ENCODE data around the gene LKAAEAR1. TPM values are rescaled to one million over a fixed set of nuclear protein-coding genes. Genes with fewer than 3 reads are reported as not detected.

LKAAEAR1 gene
- total and polyA plus RNA-seq, 2 of the 13 experiments (the other 11 are each of a cell fraction or from before 2014, with no cell fraction given), result not detected

- TF ChIP-seq, protein P1, sequence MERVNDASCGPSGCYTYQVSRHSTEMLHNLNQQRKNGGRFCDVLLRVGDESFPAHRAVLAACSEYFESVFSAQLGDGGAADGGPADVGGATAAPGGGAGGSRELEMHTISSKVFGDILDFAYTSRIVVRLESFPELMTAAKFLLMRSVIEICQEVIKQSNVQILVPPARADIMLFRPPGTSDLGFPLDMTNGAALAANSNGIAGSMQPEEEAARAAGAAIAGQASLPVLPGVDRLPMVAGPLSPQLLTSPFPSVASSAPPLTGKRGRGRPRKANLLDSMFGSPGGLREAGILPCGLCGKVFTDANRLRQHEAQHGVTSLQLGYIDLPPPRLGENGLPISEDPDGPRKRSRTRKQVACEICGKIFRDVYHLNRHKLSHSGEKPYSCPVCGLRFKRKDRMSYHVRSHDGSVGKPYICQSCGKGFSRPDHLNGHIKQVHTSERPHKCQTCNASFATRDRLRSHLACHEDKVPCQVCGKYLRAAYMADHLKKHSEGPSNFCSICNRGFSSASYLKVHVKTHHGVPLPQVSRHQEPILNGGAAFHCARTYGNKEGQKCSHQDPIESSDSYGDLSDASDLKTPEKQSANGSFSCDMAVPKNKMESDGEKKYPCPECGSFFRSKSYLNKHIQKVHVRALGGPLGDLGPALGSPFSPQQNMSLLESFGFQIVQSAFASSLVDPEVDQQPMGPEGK (CRISPR knock-in tag; IDR thresholded peaks at IDR 0.05), result peak; percentile 90
- TF ChIP-seq MEF2D (CRISPR knock-in tag; IDR thresholded peaks at IDR 0.05) (peak; percentile 92; the same call in 1 of the 2 replicates), KLF6 (CRISPR knock-in tag; IDR thresholded peaks at IDR 0.05) (no peak), LRRFIP1 (CRISPR knock-in tag; conservative IDR thresholded peaks at IDR 0.05) (no peak), GLI4 (CRISPR knock-in tag; IDR thresholded peaks at IDR 0.05; ENCODE audit: borderline replicate concordance) (no peak), JDP2 (CRISPR knock-in tag; IDR thresholded peaks at IDR 0.05; ENCODE audit: borderline replicate concordance) (no peak), ISL2 (CRISPR knock-in tag; IDR thresholded peaks at IDR 0.05) (no peak; the same call in 1 of the 2 replicates), ZNF253 (CRISPR knock-in tag; IDR thresholded peaks at IDR 0.05; ENCODE audit: borderline replicate concordance) (no peak), ZNF644 (CRISPR knock-in tag; IDR thresholded peaks at IDR 0.05; ENCODE audit: low read depth) (no peak), ATF2 (CRISPR knock-in tag; IDR thresholded peaks at IDR 0.05) (no peak), MBNL3 (CRISPR knock-in tag; conservative IDR thresholded peaks at IDR 0.05) (no peak), LCORL (IDR thresholded peaks at IDR 0.05) (no peak), LCORL (CRISPR knock-in tag; IDR thresholded peaks at IDR 0.05) (peak; percentile 88), MED8 (CRISPR knock-in tag; IDR thresholded peaks at IDR 0.05; ENCODE audit: insufficient replicate concordance) (peak; percentile 18), ZSCAN9 (CRISPR knock-in tag; IDR thresholded peaks at IDR 0.05; ENCODE audit: borderline replicate concordance) (0 out of 2 replicates have a peak, but pooled peaks have one; percentile 26), TMF1 (CRISPR knock-in tag; IDR thresholded peaks at IDR 0.05; ENCODE audit: low read depth) (no peak), POLR2AphosphoS2 (IDR thresholded peaks at IDR 0.05; ENCODE audit: low read depth, low read length) (no peak), XRCC5 (optimal IDR thresholded peaks at IDR 0.05; ENCODE audit: low read length) (no peak), FOSL2 (CRISPR knock-in tag; IDR thresholded peaks at IDR 0.05) (no peak), SSRP1 (CRISPR knock-in tag; IDR thresholded peaks at IDR 0.05) (no peak), HDAC2 (CRISPR knock-in tag; IDR thresholded peaks at IDR 0.05) (no peak), GATA4 (IDR thresholded peaks at IDR 0.05; ENCODE audit: borderline replicate concordance, low read depth) (no peak), RNF2 (conservative IDR thresholded peaks at IDR 0.05; ENCODE audit: low read depth) (no peak), REPIN1 (CRISPR knock-in tag; IDR thresholded peaks at IDR 0.05; ENCODE audit: borderline replicate concordance, low read depth) (no peak), NR3C1 (CRISPR knock-in tag; IDR thresholded peaks at IDR 0.05) (no peak), NCOA2 (CRISPR knock-in tag; IDR thresholded peaks at IDR 0.05) (peak; percentile 39; the same call in 1 of the 2 replicates), TAF1 (CRISPR knock-in tag; IDR thresholded peaks at IDR 0.05) (no peak)
- TF ChIP-seq, protein P2, sequence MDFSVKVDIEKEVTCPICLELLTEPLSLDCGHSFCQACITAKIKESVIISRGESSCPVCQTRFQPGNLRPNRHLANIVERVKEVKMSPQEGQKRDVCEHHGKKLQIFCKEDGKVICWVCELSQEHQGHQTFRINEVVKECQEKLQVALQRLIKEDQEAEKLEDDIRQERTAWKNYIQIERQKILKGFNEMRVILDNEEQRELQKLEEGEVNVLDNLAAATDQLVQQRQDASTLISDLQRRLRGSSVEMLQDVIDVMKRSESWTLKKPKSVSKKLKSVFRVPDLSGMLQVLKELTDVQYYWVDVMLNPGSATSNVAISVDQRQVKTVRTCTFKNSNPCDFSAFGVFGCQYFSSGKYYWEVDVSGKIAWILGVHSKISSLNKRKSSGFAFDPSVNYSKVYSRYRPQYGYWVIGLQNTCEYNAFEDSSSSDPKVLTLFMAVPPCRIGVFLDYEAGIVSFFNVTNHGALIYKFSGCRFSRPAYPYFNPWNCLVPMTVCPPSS (IDR thresholded peaks at IDR 0.05), result no peak
Measured at GRCh38 chr20:64056639-64056888, 27.6 kb downstream of the LKAAEAR1 start (continued).

All from HepG2 (cell line).